Measurements from ENCODE around the gene HOXA2. TPM values are rescaled to one million over a fixed set of nuclear protein-coding genes. Genes with fewer than 3 reads are reported as not detected.

The HOXA2 gene
- total RNA-seq, 1 donor from 2014 or later, result 17.9 TPM

DNA sequence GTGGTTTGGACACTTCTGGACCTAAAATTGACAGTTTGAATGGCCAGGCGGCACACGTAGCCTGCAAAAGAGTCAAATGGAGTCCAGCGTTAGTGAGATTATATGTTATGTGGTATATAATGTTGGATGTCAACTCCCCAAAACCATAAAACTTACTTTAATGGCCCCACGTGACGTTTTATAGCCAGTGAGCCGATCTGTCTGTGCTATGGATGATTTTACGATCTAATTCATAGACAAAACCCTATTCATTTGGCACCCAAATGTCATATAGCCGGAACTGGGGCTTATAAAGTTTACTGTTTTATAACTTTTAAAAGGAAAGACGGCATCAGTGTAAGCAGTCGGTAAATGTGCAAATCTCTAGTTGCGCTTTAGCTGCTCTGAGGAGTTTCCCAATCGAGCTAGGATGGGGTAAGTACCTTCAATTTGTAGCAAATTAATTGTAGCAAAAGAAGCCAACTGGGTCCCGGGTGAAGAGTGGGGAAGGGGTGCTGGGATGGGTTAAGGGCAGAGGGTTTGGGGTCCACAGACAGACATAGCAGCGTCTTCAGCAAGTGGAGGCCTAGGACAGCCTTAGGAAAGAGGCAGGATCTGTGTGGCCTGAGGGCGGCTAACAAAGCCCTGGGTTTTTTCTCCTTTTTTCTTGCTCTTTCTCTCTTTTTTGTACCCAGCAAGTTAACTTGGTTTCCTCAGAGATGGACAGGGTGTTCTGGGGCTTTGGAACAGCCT is 37.8 kb upstream of the HOXA2 start:
- H3K27me3 Mint-ChIP-seq, result peaks cover 20% of the 10 kb centered on the region
- H3K27ac Mint-ChIP-seq, result peak overlapping the region; percentile 80
- no peaks in the 10 kb centered on the region for H3K9me3 Mint-ChIP-seq (ENCODE audit: low read depth)
- peaks cover 54% of the 10 kb centered on the region for H3K4me1 Mint-ChIP-seq (ENCODE audit: low read depth)
- peaks cover 4% of the 10 kb centered on the region for H3K36me3 Mint-ChIP-seq (ENCODE audit: insufficient read depth)
- no peak for DNase-seq (ENCODE audit: low spot score, unreplicated experiment)
- TF ChIP-seq, protein P1, sequence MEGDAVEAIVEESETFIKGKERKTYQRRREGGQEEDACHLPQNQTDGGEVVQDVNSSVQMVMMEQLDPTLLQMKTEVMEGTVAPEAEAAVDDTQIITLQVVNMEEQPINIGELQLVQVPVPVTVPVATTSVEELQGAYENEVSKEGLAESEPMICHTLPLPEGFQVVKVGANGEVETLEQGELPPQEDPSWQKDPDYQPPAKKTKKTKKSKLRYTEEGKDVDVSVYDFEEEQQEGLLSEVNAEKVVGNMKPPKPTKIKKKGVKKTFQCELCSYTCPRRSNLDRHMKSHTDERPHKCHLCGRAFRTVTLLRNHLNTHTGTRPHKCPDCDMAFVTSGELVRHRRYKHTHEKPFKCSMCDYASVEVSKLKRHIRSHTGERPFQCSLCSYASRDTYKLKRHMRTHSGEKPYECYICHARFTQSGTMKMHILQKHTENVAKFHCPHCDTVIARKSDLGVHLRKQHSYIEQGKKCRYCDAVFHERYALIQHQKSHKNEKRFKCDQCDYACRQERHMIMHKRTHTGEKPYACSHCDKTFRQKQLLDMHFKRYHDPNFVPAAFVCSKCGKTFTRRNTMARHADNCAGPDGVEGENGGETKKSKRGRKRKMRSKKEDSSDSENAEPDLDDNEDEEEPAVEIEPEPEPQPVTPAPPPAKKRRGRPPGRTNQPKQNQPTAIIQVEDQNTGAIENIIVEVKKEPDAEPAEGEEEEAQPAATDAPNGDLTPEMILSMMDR (IDR thresholded peaks at IDR 0.05; ENCODE audit: unreplicated experiment), result no peak
- peak overlapping the region; percentile 43 for H3K4me3 Mint-ChIP-seq (ENCODE audit: low read depth)

DNA sequence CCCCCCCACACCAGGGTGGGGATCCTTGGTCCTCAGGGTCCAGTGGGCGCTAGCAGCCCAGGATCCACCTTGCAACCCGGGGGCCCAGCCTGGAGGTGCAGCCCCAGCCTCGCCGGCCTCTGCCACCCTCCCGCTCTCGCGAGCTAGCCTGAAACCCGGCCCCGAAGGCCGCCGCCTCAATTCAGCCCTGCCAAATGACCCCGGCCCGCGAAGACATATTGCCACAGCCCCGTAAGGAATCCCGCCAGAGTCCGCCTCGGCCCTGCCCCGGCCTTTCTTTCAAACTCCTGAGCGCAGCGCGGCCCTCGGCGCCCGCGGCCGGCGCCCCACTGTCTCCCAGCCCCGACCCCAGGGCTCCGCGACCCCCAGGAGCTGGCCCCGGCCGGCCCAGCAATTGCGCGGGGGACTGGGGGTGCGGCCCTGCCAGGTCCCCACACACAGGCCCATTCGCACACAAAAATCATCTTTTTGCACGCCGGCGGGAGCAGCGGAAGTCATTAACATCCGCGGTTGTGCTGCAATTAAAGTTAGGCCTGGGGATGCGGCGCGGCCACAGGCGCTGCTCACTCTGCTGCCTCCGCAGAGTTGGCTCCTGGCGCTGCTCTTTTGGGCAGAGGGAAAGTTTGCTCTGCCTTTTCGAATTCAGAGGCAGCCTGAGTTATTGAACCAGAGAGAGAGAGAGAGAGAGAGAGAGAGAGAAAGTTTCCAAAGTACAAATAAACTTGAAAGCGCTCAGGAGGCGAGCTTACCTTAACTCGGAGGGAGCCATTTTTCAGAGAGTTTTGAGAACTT is 37.0 kb upstream of the HOXA2 start:
- Mint-ChIP-seq H3K27ac (peak overlapping the region; percentile 80), H3K36me3 (ENCODE audit: insufficient read depth) (peaks cover 4% of the 10 kb centered on the region), H3K4me1 (ENCODE audit: low read depth) (peaks cover 62% of the 10 kb centered on the region), H3K9me3 (ENCODE audit: low read depth) (no peaks in the 10 kb centered on the region), H3K27me3 (peaks cover 12% of the 10 kb centered on the region), H3K4me3 (ENCODE audit: low read depth) (peak overlapping the region; percentile 62)
- no peak for DNase-seq (ENCODE audit: low spot score, unreplicated experiment)
- TF ChIP-seq, protein P1 (IDR thresholded peaks at IDR 0.05; ENCODE audit: unreplicated experiment), result no peak

DNA sequence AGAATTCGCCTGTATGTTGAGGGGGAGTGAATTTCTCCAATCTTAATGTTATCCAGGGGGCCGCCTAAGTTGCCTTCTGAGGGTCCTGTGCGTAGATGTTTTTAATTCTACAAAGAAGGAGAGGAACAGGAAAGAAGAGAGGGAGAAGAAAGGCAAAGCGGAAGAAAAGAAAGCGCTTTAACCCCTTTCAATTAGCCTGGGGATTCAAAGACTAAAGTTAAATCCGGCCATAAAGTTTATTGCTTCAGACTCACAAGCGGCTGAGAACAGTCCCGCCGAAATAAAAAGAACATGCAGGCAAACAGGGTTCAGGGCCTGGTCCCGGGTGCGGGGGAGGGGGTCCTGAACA is 36.5 kb upstream of the HOXA2 start:
- peak overlapping the region; percentile 54 for H3K4me3 Mint-ChIP-seq (ENCODE audit: low read depth)

DNA sequence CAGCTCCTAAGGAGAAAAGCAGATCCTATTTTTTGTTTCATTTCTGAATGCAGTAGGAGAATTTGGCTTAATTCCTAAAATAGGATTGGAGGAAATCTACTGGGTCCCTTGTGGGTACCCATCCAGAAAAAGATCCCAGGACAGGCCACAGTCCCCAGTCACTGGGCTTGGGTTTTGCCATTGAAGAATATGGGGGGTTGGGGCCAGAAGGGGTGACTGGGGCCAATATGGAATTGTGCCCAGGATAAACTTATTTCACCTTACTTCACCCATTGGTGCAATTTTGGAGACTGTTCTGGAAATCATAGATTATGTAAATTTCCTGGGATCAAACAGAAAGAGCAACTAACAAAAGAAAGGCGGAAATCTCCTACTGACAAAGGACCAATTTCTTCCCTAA is 36.0 kb upstream of the HOXA2 start:
- Mint-ChIP-seq H3K36me3 (ENCODE audit: insufficient read depth) (peaks cover 4% of the 10 kb centered on the region), H3K27ac (peak overlapping the region; percentile 5), H3K9me3 (ENCODE audit: low read depth) (no peaks in the 10 kb centered on the region), H3K4me3 (ENCODE audit: low read depth) (peak overlapping the region; percentile 54), H3K27me3 (peaks cover 4% of the 10 kb centered on the region), H3K4me1 (ENCODE audit: low read depth) (peaks cover 70% of the 10 kb centered on the region)
- no peak for DNase-seq (ENCODE audit: low spot score, unreplicated experiment)
- TF ChIP-seq, protein P1 (IDR thresholded peaks at IDR 0.05; ENCODE audit: unreplicated experiment), result no peak

More for the DNA sequence above, 36.5 kb upstream of the HOXA2 start:
- H3K27me3 Mint-ChIP-seq, result peaks cover 6% of the 10 kb centered on the region
- DNase-seq (ENCODE audit: low spot score, unreplicated experiment), result no peak
- TF ChIP-seq, protein P1 (IDR thresholded peaks at IDR 0.05; ENCODE audit: unreplicated experiment), result no peak
- no peaks in the 10 kb centered on the region for H3K9me3 Mint-ChIP-seq (ENCODE audit: low read depth)
- peak overlapping the region; percentile 28 for H3K27ac Mint-ChIP-seq
- H3K4me1 Mint-ChIP-seq (ENCODE audit: low read depth), result peaks cover 67% of the 10 kb centered on the region
- H3K36me3 Mint-ChIP-seq (ENCODE audit: insufficient read depth), result peaks cover 4% of the 10 kb centered on the region

DNA sequence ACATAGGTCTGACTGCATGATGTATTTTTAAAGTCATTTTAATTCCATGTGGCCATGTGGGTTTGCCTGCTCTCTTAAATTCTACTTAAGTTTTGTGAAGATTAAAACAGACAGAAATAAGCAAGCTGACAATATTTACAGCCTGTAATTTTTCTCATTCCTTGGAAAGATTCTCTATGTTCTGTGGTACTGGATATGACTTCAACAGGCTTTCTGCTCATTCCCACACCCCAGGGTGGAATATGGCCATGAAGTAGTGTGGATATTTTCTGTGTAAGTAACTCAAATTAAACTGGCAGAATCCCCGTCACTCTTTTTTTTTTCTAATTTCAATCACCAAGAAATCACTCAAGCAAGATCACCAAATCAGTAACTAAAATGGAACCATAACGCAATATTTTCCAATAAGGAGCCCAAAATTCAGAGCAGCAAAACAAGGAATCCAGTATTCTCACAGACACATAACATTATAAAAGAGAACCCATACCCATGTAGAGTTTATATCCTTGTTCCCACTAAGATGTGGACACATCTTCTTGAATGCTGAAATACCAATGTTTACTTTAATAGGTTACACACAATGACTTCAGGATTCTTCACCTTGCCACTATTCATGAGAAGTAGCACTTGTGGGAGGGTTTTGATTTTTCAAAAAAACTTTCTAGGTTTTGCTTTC is 35.3 kb upstream of the HOXA2 start:
- Mint-ChIP-seq H3K4me1 (ENCODE audit: low read depth) (peaks cover 76% of the 10 kb centered on the region), H3K4me3 (ENCODE audit: low read depth) (peak overlapping the region; percentile 1), H3K27me3 (peaks cover 4% of the 10 kb centered on the region)

More for the DNA sequence above, 35.3 kb upstream of the HOXA2 start:
- Mint-ChIP-seq H3K27ac (peak overlapping the region; percentile 46), H3K36me3 (ENCODE audit: insufficient read depth) (peaks cover 4% of the 10 kb centered on the region), H3K9me3 (ENCODE audit: low read depth) (no peaks in the 10 kb centered on the region)
- DNase-seq (ENCODE audit: low spot score, unreplicated experiment), result no peak
- TF ChIP-seq, protein P1 (IDR thresholded peaks at IDR 0.05; ENCODE audit: unreplicated experiment), result no peak
